CD4-positive, alpha-beta T cell treated with Interferon alpha-2 for 1 hour (primary cell): Measurements from ENCODE around the gene MTG1.
"Not testable (repeated sequence)": the region's sequence is repeated elsewhere in the genome, so short reads cannot be mapped to it uniquely, and the experiment has no call there.

Source experiments
- DNase-seq, 2 donors: peaks; one replicate each; pipeline ENCODE4 v3.0.0-alpha.2; 2020 to 2022

MTG1 gene

GRCh38 chr10:133431888-133432613 is 38.1 kb downstream of the MTG1 start:
- not testable (repeated sequence) for DNase-seq

GRCh38 chr10:133432789-133433188 is 38.8 kb downstream of the MTG1 start:
- DNase-seq = not testable (repeated sequence)

GRCh38 chr10:133438711-133439273 is 44.8 kb downstream of the MTG1 start:
- DNase-seq = peak in 1 of 2 donors; percentile 48

- DNase-seq = no peak
These were observed 45.8 kb downstream of the MTG1 start for GRCh38 chr10:133439517-133440461.

GRCh38 chr10:133440633-133441285 is 46.8 kb downstream of the MTG1 start:
- DNase-seq = no peak

- DNase-seq = not testable (repeated sequence)
These were observed 47.4 kb downstream of the MTG1 start for GRCh38 chr10:133441356-133441755.

- no peak for DNase-seq
These were observed 47.8 kb downstream of the MTG1 start for GRCh38 chr10:133441780-133442179.

GRCh38 chr10:133442191-133442966 is 48.4 kb downstream of the MTG1 start:
- DNase-seq = peak in 1 of 2 donors; percentile 34

- DNase-seq = no peak
These were observed 49.3 kb downstream of the MTG1 start for GRCh38 chr10:133442967-133443924.

GRCh38 chr10:133444342-133445267 is 50.6 kb downstream of the MTG1 start:
- no peak for DNase-seq

GRCh38 chr10:133445268-133445732 is 51.3 kb downstream of the MTG1 start:
- no peak for DNase-seq

- no peak for DNase-seq
These were observed 52.1 kb downstream of the MTG1 start for GRCh38 chr10:133445751-133446708.

GRCh38 chr10:133446979-133447378 is 53.0 kb downstream of the MTG1 start:
- DNase-seq = no peak

GRCh38 chr10:133448120-133448519 is 54.2 kb downstream of the MTG1 start:
- DNase-seq = no peak

GRCh38 chr10:133451346-133451745 is 57.4 kb downstream of the MTG1 start:
- no peak for DNase-seq

GRCh38 chr10:133452453-133452852 is 58.5 kb downstream of the MTG1 start:
- DNase-seq = no peak

- DNase-seq = peak in 1 of 2 donors; percentile 51
These were observed 59.7 kb downstream of the MTG1 start, which contains the start of gene SCART1 for GRCh38 chr10:133453516-133454203. TSS of gene SCART1 (plus strand) at chr10:133453945. CDS start at chr10:133453998, 53 bp downstream.
